Esophagus (tissue), 2 donors: ENCODE data around the gene GLOD5. TPM values are rescaled to one million over a fixed set of nuclear protein-coding genes. Genes with fewer than 3 reads are reported as not detected.

Experiments
- H3K27ac ChIP-seq, 2 donors: one replicate each; pipeline ENCODE4 v1.5.1; 2013; ENCODE audit warnings: low read depth in 2 of 2, mild to moderate bottlenecking in 2 of 2, inconsistent platforms in 1 of 2, low read length in 1 of 2, moderate library complexity in 1 of 2
- H3K27me3 ChIP-seq, 2 donors: one replicate each; pipeline ENCODE4 v1.6.1; 2013; ENCODE audit warnings: low read length in 2 of 2, control low read depth in 1 of 2, mild to moderate bottlenecking in 1 of 2; ENCODE audit not compliant: insufficient read depth in 2 of 2, control insufficient read depth in 1 of 2
- H3K36me3 ChIP-seq, 2 donors: one replicate each; pipeline ENCODE4 v1.6.1; 2013; ENCODE audit warnings: low read length in 1 of 2; ENCODE audit not compliant: control insufficient read depth in 2 of 2, insufficient read depth in 2 of 2
- H3K4me1 ChIP-seq, 2 donors: one replicate each; pipeline ENCODE4 v1.6.1; 2013; ENCODE audit warnings: low read length in 1 of 2; ENCODE audit not compliant: control insufficient read depth in 2 of 2, insufficient read depth in 2 of 2
- H3K4me3 ChIP-seq, 2 donors: one replicate each; pipeline ENCODE4 v1.5.1; 2013; ENCODE audit warnings: low read length in 2 of 2, mild to moderate bottlenecking in 2 of 2, low read depth in 1 of 2, moderate library complexity in 1 of 2
- H3K9me3 ChIP-seq, 2 donors: one replicate each; pipeline ENCODE4 v1.6.1; 2013; ENCODE audit warnings: mild to moderate bottlenecking in 2 of 2, low read depth in 1 of 2, low read length in 1 of 2, moderate library complexity in 1 of 2; ENCODE audit not compliant: control insufficient read depth in 2 of 2, insufficient read depth in 1 of 2
- WGBS, 2 donors: extraction: QIAGEN DNeasy Blood & Tissue Kit; methylation state at CpG; one replicate each; pipeline ENCODE4 v1.1.7; 2013; 5-methylcytosine and 5-hydroxymethylcytosine counted together
- polyA plus RNA-seq, 2 donors: library from polyadenylated mRNA; stranded (reverse); fragments of 200-250 nt; gene quantifications; one replicate each; pipeline ENCODE4 v1.2.3, GENCODE V29; 2013
- donor health status: healthy with polysubstance abuse.
- donor health status: Bipolar disorder and iron deficiency.

The GLOD5 gene
- polyA plus RNA-seq, 2 donors: 0.15 to 0.26 TPM

DNA sequence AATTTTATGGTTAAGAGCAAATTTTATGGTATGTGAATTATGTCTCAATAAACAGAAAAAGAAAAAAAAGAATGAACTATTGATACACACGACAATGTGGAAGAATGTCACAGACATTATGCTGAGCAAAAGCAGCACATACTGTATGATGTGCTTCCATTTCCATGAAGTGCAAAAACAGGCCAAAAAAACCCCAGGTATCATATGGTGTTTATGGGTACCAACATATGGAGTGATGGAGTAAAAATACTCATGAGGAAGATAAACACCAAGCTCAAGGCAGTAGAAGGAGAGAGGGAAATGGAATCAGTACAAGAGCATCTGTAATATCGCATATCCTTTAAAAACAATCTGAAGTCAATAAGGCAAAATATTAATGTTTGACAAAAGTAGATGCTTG, 20.7 kb downstream of the GLOD5 start:
- no peak overlapping the region for H3K4me3 ChIP-seq
- peaks cover 0 to 6% of the 10 kb centered on the region in 2 donors for H3K27me3 ChIP-seq
- WGBS, 2 donors: 68 to 70% methylated on average over 2 of the region's 2 CpGs
- H3K36me3 ChIP-seq: no peaks in the 10 kb centered on the region
- peaks cover 0 to 2% of the 10 kb centered on the region in 2 donors for H3K9me3 ChIP-seq
- no peak overlapping the region for H3K27ac ChIP-seq
- no peaks in the 10 kb centered on the region for H3K4me1 ChIP-seq

- no peak overlapping the region for H3K4me3 ChIP-seq
- H3K27me3 ChIP-seq: peaks cover 0 to 6% of the 10 kb centered on the region in 2 donors
- WGBS, 2 donors: 79 to 84% methylated on average over 12 to 13 of the region's 13 CpGs
- no peaks in the 10 kb centered on the region for H3K36me3 ChIP-seq
- H3K9me3 ChIP-seq: peaks cover 0 to 2% of the 10 kb centered on the region in 2 donors
- no peaks in the 10 kb centered on the region for H3K4me1 ChIP-seq
- H3K27ac ChIP-seq: no peak overlapping the region
Observed at GRCh38 chrX:48782795-48783194, 21.2 kb downstream of the GLOD5 start.

DNA sequence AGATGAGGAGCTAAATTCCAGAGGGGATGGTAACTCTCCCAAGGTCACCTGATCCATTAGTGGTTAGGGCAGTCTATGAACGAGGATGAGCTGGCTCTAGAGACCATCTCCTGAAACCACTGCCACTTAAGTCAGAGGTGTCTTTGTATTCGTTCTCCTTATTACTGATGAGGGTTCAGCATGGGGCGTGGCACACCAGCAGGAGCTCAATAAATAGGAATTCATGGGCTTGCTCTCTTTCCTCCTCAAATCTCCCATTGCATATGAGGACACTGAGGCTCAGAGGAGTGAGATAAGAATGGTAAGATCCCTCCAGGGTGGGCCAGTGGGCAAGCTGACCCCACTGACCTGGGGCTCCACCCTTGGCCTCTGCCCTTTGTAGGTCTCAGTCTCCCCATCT, 23.2 kb downstream of the GLOD5 start:
- Histone ChIP-seq H3K9me3 (peaks cover 0 to 2% of the 10 kb centered on the region in 2 donors), H3K4me1 (no peaks in the 10 kb centered on the region), H3K4me3 (no peak overlapping the region), H3K27me3 (peaks cover 0 to 6% of the 10 kb centered on the region in 2 donors), H3K27ac (no peak overlapping the region), H3K36me3 (no peaks in the 10 kb centered on the region)
- WGBS, 2 donors: 48 to 57% methylated on average over 3 of the region's 3 CpGs

DNA sequence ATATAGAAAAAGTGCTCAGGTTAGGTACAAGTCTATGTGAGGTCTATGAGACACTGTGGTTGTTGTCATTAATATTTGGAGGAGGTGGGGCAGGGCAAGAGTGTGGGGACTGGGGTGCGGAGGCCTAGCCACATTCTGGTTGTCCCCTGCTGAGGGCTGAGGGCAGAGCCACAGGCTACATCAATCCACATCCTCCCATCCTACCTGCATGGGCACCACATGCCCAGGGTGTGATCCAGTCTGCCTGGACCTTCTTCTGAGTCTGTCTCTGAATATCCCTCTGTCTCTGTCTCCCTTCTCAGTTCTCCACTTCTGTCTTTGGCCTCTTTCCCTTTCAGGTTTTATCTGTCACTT, 23.6 kb downstream of the GLOD5 start:
- Histone ChIP-seq H3K4me1 (no peaks in the 10 kb centered on the region), H3K36me3 (no peaks in the 10 kb centered on the region), H3K9me3 (peaks cover 0 to 2% of the 10 kb centered on the region in 2 donors), H3K4me3 (no peak overlapping the region), H3K27me3 (peaks cover 0 to 6% of the 10 kb centered on the region in 2 donors), H3K27ac (no peak overlapping the region)
- 86 to 89% methylated on average over 1 of the region's 1 CpG for WGBS, 2 donors

DNA sequence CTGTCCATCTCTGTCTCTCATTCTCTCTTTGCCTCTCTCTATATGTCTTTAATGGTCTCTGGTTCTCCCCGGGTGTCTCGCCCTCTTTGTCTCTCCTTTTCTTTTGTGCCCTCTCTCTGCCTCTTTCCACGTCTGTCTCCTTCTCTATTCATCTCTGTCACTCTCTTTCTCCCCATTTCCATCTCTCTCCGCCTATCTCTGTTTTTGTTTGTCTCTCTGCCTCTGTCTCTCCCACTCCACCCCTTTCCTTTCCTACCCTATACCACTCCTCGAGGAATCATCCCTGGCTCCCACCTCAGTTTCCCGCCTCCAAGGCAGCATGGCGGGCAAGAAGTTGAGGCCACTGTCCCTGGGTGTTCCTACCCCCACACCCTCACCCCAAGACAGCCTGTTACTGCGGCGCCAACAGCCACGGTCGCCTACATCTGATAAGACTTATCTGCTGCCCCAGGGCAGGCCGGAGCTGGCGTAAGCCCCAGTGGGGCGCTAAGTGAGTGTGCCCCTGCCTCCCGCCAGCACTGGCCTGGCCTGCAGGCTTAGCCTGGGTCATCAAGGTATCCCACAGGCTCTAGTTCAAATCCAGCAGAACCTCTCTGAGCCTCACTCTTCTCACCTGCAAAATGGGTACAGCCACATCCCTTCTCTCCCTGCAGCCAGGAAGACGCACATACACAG, 24.1 kb downstream of the GLOD5 start:
- Histone ChIP-seq H3K27me3 (peaks cover 0 to 6% of the 10 kb centered on the region in 2 donors), H3K4me3 (no peak overlapping the region), H3K4me1 (no peaks in the 10 kb centered on the region), H3K36me3 (no peaks in the 10 kb centered on the region), H3K27ac (no peak overlapping the region), H3K9me3 (peaks cover 0 to 2% of the 10 kb centered on the region in 2 donors)
- 76 to 81% methylated on average over 16 of the region's 16 CpGs for WGBS, 2 donors

DNA sequence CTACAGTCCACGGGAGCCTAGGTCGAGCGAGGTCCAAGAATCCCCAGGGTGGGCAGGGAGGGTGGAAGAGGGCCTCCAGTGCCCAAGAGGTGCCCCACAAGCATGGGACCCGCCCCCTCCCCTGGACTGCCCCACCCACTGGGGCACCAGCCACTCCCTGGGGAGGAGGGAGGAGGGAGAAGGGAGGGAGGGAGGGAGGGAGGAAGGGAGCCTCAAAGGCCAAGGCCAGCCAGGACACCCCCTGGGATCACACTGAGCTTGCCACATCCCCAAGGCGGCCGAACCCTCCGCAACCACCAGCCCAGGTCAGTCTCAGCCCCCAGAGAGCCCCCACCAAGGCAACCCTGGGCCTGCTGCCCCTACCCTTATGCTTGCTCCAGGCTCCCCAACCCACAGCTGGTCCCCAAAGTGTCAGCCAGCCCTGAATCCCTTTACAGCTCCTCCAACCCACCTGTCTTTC, 24.8 kb downstream of the GLOD5 start, which contains the start of gene GATA1:
Gene GATA1, plus strand, starts transcription at position 250 of the 460 bp plus-strand sequence. CDS start 4,520 bp downstream, outside the sequence.
- H3K27ac ChIP-seq: no peak within 1 kb of the TSS
- no peaks in the 10 kb centered on the region for H3K36me3 ChIP-seq
- whole genome bisulfite sequencing, 2 donors: 73 to 91% methylated on average over 6 to 7 of the region's 7 CpGs
- no peaks in the 10 kb centered on the region for H3K4me1 ChIP-seq
- no peak within 1 kb of the TSS for H3K4me3 ChIP-seq
- peaks cover 0 to 6% of the 10 kb centered on the region in 2 donors for H3K27me3 ChIP-seq
- peaks cover 0 to 2% of the 10 kb centered on the region in 2 donors for H3K9me3 ChIP-seq

DNA sequence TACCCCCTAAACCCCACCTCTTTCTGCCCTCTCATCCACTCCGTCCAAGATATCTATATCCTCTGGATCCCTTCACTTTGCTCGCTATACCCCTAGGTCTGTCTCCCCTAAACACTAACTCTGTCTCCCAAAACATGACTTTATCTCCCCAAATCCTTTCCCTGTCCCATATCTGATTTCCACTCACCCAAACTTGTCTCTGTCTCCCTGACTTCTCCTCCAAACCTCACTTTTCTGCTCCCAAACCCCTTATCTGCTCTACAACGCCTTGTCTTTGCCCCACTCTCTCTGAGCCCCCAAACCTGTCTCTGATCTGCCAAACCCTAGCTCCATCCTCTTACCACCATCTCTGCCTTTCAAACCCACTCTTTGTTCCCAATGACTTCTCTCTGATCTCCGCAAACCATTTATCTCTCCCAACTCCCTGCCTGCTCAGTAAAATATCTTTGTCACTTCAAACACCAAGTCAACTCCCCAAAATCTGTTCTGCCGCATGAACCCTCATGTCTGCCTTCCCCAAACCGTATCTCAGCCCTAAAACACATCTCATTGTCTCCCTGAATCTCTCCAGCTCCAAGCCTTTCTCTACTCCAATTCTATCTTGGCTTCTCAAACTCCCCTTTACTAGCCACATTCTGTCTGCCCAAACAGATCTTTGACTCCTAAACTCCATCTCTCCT, 25.4 kb downstream of the GLOD5 start:
- H3K27me3 ChIP-seq: peaks cover 0 to 6% of the 10 kb centered on the region in 2 donors
- H3K27ac ChIP-seq: no peak overlapping the region
- no peaks in the 10 kb centered on the region for H3K4me1 ChIP-seq
- H3K4me3 ChIP-seq: no peak overlapping the region
- peaks cover 0 to 2% of the 10 kb centered on the region in 2 donors for H3K9me3 ChIP-seq
- 63 to 79% methylated on average over 6 of the region's 6 CpGs for WGBS, 2 donors
- no peaks in the 10 kb centered on the region for H3K36me3 ChIP-seq

- Histone ChIP-seq H3K36me3 (no peaks in the 10 kb centered on the region), H3K4me3 (no peak overlapping the region), H3K27me3 (peaks cover 0 to 6% of the 10 kb centered on the region in 2 donors), H3K9me3 (peaks cover 0 to 2% of the 10 kb centered on the region in 2 donors), H3K4me1 (no peaks in the 10 kb centered on the region), H3K27ac (no peak overlapping the region)
- WGBS, 2 donors: 50 to 55% methylated on average over 17 of the region's 17 CpGs
Observed at GRCh38 chrX:48787505-48788443, 26.2 kb downstream of the GLOD5 start.
